GM10248 (cell line): ENCODE data around the gene NOC2L.
"Not testable (repeated sequence)": the region's sequence is repeated elsewhere in the genome, so short reads cannot be mapped to it uniquely, and the experiment has no call there.

ENCODE experiments used
- CTCF ChIA-PET: fragments of 300-600 bp; sonication (Branson Sonifier 250); formaldehyde crosslinking; extraction: SDS; loops from one replicate; lab custom pipeline; 2021; ENCODE audit warnings: antibody characterized with exemption; lab: Yijun Ruan, JAX
- POLR2A ChIA-PET: fragments of 350-650 bp; sonication (Branson Sonifier 250); formaldehyde crosslinking; extraction: SDS; loops from one replicate; lab custom pipeline; 2020; ENCODE audit warnings: antibody characterized with exemption; lab: Yijun Ruan, JAX
- DNase-seq: peaks from one replicate; pipeline ENCODE4 v3.0.0; 2012; ENCODE audit errors: extremely low spot score
- CTCF ChIP-seq: IDR thresholded peaks from 2 replicates; pipeline ENCODE4 v1.5.1; 2012; ENCODE audit warnings: mild to moderate bottlenecking, low read depth; ENCODE audit errors: extremely low read depth, missing control alignments, control extremely low read depth

The NOC2L gene

DNA sequence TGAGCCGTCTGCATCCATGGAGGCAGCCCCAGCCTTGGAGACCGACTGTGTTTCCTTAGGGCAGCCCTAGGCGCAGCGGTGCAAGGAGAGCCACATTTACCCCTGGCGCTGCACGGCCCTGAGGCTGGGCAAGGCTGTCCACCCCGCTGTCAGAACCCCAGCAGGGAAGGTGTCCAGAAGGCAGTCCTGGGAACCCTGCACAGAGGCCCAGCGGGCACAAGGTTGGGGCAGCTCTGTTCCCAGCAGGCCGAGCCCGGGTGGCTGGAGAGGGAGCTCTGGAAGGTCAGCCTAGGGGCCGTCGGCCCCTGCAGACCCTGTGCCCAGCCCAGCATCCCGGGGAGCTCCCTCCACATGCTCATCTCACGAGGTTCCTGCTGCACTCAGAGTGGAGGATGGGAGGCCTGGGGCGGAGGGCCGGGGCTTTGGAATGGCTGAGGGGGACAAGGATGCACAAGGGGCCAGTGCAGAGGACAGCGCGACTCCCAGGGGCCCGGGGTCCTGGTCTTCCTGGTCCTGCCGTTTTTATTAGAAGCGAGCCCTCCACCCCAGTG is 55.3 kb downstream of the NOC2L start:
- DNase-seq = peak; percentile 22
- ChIA-PET CTCF (interaction anchor here (1.1 to 4.4 kb wide), 6 partner anchors 9 to 40 kb away, joined by 3 to 34 read pairs (median 7); no protein-coding TSS in a partner anchor), POLR2A (no interaction called here)
- TF ChIP-seq CTCF = no peak

GRCh38 chr1:903305-903704 is 55.8 kb downstream of the NOC2L start:
- DNase-seq = peak; percentile 2
- TF ChIP-seq CTCF = no peak
- ChIA-PET CTCF (interaction anchor here (1.1 to 4.4 kb wide), 4 partner anchors 9 to 40 kb away, joined by 3 to 34 read pairs (median 3); no protein-coding TSS in a partner anchor), POLR2A (no interaction called here)

- CTCF ChIA-PET = interaction anchor here (1.1 to 4.4 kb wide), 5 partner anchors 10 to 41 kb away, joined by 3 to 34 read pairs (median 3); no protein-coding TSS in a partner anchor
- no peak for TF ChIP-seq CTCF
- peak; percentile 3 for DNase-seq
- POLR2A ChIA-PET = no interaction called here
These were observed 56.3 kb downstream of the NOC2L start for GRCh38 chr1:902802-903201.

- TF ChIP-seq CTCF = no peak
- DNase-seq = peak; percentile 8
- POLR2A ChIA-PET = no interaction called here
- CTCF ChIA-PET = interaction anchor here (1.5 kb wide), 1 partner anchor 11 kb away, joined by 3 read pairs; no protein-coding TSS in a partner anchor
These were observed 57.8 kb downstream of the NOC2L start for GRCh38 chr1:901108-901859.

DNA sequence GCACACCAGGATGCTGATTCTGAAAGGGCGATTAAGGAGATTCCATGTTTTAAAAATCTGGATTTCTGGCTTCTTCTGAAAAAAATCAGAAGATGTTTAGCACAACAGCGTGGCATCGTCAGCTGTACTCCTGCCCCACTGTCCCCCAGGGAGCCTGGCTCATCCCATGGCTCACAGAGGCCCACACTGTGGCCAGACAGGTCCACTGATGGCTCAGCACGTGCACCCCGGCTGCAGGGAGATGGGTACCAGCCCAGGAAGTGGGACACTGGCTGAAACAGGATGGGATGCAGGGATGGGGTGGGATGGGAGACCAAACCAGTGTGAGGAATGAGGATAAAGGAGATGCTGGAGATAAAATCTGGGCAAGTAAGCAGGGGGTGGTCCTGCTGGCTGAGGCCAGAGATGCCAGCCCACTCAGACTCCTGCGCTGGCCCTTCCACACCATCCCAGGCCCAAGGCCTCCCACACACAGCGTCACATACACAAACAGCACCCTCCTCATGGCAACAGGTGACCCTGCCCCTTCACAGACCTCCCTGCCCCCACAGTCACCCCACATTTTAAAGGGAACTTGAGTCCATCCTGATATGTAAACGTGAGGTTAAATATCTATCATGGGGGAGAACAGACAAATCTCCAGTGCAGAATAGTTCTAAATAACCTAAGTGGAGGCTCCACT is 59.3 kb downstream of the NOC2L start:
- TF ChIP-seq CTCF = no peak
- DNase-seq = peak; percentile 5
- POLR2A ChIA-PET = no interaction called here
- CTCF ChIA-PET = no interaction called here

GRCh38 chr1:897951-898350 is 61.1 kb downstream of the NOC2L start:
- POLR2A ChIA-PET, DNase-seq: not testable (repeated sequence)
- CTCF ChIA-PET = interaction anchor here (1.0 kb wide), 1 partner anchor 43 kb away, joined by 3 read pairs; no protein-coding TSS in a partner anchor
